Breast epithelium (tissue), 4 donors: ENCODE measurements around the gene KRT27. TPM values are rescaled to one million over a fixed set of nuclear protein-coding genes. Genes with fewer than 3 reads are reported as not detected.

ENCODE experiments used
- DNase-seq, 2 donors: peaks; one replicate each; pipeline ENCODE4 v3.0.0-alpha.2; 2019; ENCODE audit warnings: low spot score in 2 of 2
- H3K27ac ChIP-seq, 2 donors: fragments of 200-600 bp; sonication (generic) in 1 of 2; one replicate each; pipeline ENCODE4 v1.5.1; 2016 to 2019; ENCODE audit warnings: mild to moderate bottlenecking in 1 of 2
- H3K27me3 ChIP-seq, 2 donors: fragments of 200-600 bp; sonication (generic) in 1 of 2; one replicate each; pipeline versions ENCODE4 v1.5.1 to v1.6.0; 2017 to 2019; ENCODE audit warnings: control low read depth in 1 of 2, mild to moderate bottlenecking in 1 of 2
- H3K36me3 ChIP-seq: fragments of 200-600 bp; one replicate; pipeline ENCODE4 v1.5.1; 2019
- H3K4me1 ChIP-seq, 2 donors: fragments of 200-600 bp; sonication (generic); one replicate each; pipeline ENCODE4 v1.5.1; 2016 to 2019; ENCODE audit warnings: control low read depth in 1 of 2
- H3K4me3 ChIP-seq, 3 donors: fragments of 200-600 bp; sonication (generic); 1 replicate in 2 of 3; 2 replicates in 1 of 3; pipeline ENCODE4 v1.5.1; 2016 to 2019; ENCODE audit warnings: mild to moderate bottlenecking in 3 of 3, moderate library complexity in 2 of 3
- H3K9me3 ChIP-seq, 2 donors: fragments of 200-600 bp; sonication (generic) in 1 of 2; one replicate each; pipeline ENCODE4 v1.5.1; 2016 to 2019; ENCODE audit warnings: control low read depth in 1 of 2
- CTCF ChIP-seq, 3 donors: fragments of 450-650 bp; IDR thresholded peaks; one replicate each; pipeline ENCODE4 v1.5.1; 2016 to 2017; ENCODE audit warnings: antibody characterized with exemption in 3 of 3, mild to moderate bottlenecking in 3 of 3, moderate library complexity in 3 of 3
- POLR2A ChIP-seq: fragments of 450-650 bp; IDR thresholded peaks from one replicate; pipeline ENCODE4 v1.6.1; 2016; ENCODE audit warnings: antibody characterized with exemption, mild to moderate bottlenecking, moderate library complexity
- POLR2AphosphoS5 ChIP-seq, 3 donors: sonication (generic); formaldehyde crosslinking; IDR thresholded peaks; one replicate each; pipeline ENCODE4 v1.6.1; 2017; ENCODE audit warnings: antibody characterized with exemption in 3 of 3
- intact Hi-C: fragments of 100-400 bp; cut with DNase I; formaldehyde crosslinking; loops from one replicate; pipeline ENCODE4 v1.15.1; 2023; ENCODE audit warnings: low total_unique reads
- total RNA-seq, 3 donors: library from RNA; depleted of rRNA; stranded (reverse); fragments of >200 nt; gene quantifications; one replicate each; pipeline ENCODE4 v1.1.0, GENCODE V29; 2016

KRT27 gene
- total RNA-seq, 3 donors from 2014 or later: not detected

GRCh38 chr17:40777459-40777858 lies 4.9 kb downstream of the KRT27 start:
- Histone ChIP-seq H3K36me3 (no peaks in the 10 kb centered on the region), H3K4me3 (no peak overlapping the region), H3K9me3 (no peaks in the 10 kb centered on the region), H3K27ac (no peak overlapping the region), H3K27me3 (peaks cover 0 to 25% of the 10 kb centered on the region in 2 donors), H3K4me1 (no peaks in the 10 kb centered on the region)
- intact Hi-C loops: no loop called here
- DNase-seq: no peak
- TF ChIP-seq POLR2A (no peak), POLR2AphosphoS5 (IDR thresholded peaks at IDR 0.05) (no peak), CTCF (IDR thresholded peaks at IDR 0.05) (no peak)

- intact Hi-C loops: no loop called here
- no peaks in the 10 kb centered on the region for H3K9me3 ChIP-seq
- no peaks in the 10 kb centered on the region for H3K4me1 ChIP-seq
- H3K27ac ChIP-seq: no peak overlapping the region
- no peaks in the 10 kb centered on the region for H3K36me3 ChIP-seq
- peaks cover 0 to 32% of the 10 kb centered on the region in 2 donors for H3K27me3 ChIP-seq
- TF ChIP-seq POLR2AphosphoS5 (IDR thresholded peaks at IDR 0.05) (no peak), CTCF (IDR thresholded peaks at IDR 0.05) (no peak), POLR2A (no peak)
- no peak overlapping the region for H3K4me3 ChIP-seq
- DNase-seq: no peak
These were observed 6.4 kb downstream of the KRT27 start for GRCh38 chr17:40775945-40776344.

- H3K9me3 ChIP-seq: no peaks in the 10 kb centered on the region
- no peaks in the 10 kb centered on the region for H3K36me3 ChIP-seq
- DNase-seq: no peak
- TF ChIP-seq CTCF (IDR thresholded peaks at IDR 0.05) (no peak), POLR2AphosphoS5 (IDR thresholded peaks at IDR 0.05) (no peak), POLR2A (no peak)
- no peak within 1 kb of the TSS for H3K4me3 ChIP-seq
- H3K27me3 ChIP-seq: peaks cover 0 to 7% of the 10 kb centered on the region in 2 donors
- H3K4me1 ChIP-seq: no peaks in the 10 kb centered on the region
- no peak within 1 kb of the TSS for H3K27ac ChIP-seq
- intact Hi-C loops: no loop called here
These were observed 10.2 kb downstream of the KRT27 start, which contains the start of gene KRT26 for GRCh38 chr17:40772101-40772500. Gene KRT26 (minus strand): TSS chr17:40772201. CDS start chr17:40772113, 88 bp downstream.

GRCh38 chr17:40765657-40766056 lies 16.7 kb downstream of the KRT27 start:
- Histone ChIP-seq H3K4me1 (no peaks in the 10 kb centered on the region), H3K9me3 (peaks cover 19 to 21% of the 10 kb centered on the region in 2 donors), H3K36me3 (no peaks in the 10 kb centered on the region), H3K27me3 (peaks cover 0 to 3% of the 10 kb centered on the region in 2 donors), H3K27ac (no peak overlapping the region), H3K4me3 (no peak overlapping the region)
- no peak for TF ChIP-seq CTCF (IDR thresholded peaks at IDR 0.05)
- TF ChIP-seq POLR2AphosphoS5 (IDR thresholded peaks at IDR 0.05): no peak
- TF ChIP-seq POLR2A: no peak
- no peak for DNase-seq
- intact Hi-C loops: no loop called here

GRCh38 chr17:40763752-40764151 lies 18.6 kb downstream of the KRT27 start:
- no peaks in the 10 kb centered on the region for H3K36me3 ChIP-seq
- intact Hi-C loops: no loop called here
- no peaks in the 10 kb centered on the region for H3K4me1 ChIP-seq
- H3K27ac ChIP-seq: no peak overlapping the region
- peaks cover 0 to 3% of the 10 kb centered on the region in 2 donors for H3K27me3 ChIP-seq
- no peak for DNase-seq
- no peak overlapping the region for H3K4me3 ChIP-seq
- TF ChIP-seq POLR2A: no peak
- TF ChIP-seq POLR2AphosphoS5 (IDR thresholded peaks at IDR 0.05): no peak
- no peak for TF ChIP-seq CTCF (IDR thresholded peaks at IDR 0.05)
- peaks cover 25 to 38% of the 10 kb centered on the region in 2 donors for H3K9me3 ChIP-seq
